ENCODE results near the gene MYO5B.

DNA sequence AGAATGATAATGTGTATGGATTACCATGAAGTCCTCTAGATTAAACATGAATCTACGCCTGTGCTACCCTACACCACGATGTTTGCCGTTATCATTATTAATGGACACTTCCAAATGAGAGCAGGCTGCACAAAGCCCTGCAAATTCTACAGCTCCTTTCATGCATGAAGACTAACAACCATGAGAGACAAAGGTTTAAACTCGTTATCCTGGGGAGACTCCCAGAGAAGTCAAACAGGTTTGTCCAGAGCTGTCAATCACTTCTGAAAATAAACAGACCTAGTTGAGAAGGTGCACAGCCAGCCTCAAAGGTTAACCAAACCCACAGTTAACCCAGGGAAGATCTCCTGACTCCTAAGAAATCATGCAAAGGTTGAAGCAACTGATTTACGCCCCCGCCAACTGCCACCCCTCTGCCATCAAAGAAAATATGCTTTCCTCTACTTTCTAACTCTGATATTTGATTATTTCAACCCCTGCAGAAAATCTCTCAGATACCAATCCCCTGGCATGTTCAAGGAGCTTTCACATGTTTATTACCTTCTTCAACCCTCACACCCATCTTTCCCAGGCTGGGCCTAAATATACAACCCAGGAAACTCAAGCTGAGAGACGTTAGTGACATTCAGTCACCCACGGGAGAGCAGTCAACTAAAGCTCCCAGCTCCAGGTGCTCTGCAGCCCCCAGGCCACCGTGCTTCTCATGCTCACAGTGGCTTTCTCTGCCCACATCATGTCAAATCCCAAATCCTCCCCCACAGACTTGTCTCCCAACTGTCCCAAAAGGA, 35.9 kb downstream of the MYO5B start:
- TF ChIP-seq POLR2A (IDR thresholded peaks at IDR 0.05; ENCODE audit: borderline replicate concordance, extremely low read depth, insufficient read depth, insufficient read length) = no peak
- TF ChIP-seq POLR2AphosphoS5 (IDR thresholded peaks at IDR 0.05; ENCODE audit: low read depth, low read length) = no peak
- TF ChIP-seq YY1 (IDR thresholded peaks at IDR 0.05; ENCODE audit: extremely low read depth, insufficient replicate concordance, low read depth, low read length) = no peak
- TF ChIP-seq, protein P1, sequence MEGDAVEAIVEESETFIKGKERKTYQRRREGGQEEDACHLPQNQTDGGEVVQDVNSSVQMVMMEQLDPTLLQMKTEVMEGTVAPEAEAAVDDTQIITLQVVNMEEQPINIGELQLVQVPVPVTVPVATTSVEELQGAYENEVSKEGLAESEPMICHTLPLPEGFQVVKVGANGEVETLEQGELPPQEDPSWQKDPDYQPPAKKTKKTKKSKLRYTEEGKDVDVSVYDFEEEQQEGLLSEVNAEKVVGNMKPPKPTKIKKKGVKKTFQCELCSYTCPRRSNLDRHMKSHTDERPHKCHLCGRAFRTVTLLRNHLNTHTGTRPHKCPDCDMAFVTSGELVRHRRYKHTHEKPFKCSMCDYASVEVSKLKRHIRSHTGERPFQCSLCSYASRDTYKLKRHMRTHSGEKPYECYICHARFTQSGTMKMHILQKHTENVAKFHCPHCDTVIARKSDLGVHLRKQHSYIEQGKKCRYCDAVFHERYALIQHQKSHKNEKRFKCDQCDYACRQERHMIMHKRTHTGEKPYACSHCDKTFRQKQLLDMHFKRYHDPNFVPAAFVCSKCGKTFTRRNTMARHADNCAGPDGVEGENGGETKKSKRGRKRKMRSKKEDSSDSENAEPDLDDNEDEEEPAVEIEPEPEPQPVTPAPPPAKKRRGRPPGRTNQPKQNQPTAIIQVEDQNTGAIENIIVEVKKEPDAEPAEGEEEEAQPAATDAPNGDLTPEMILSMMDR (IDR thresholded peaks at IDR 0.05 in 2 of 3, conservative IDR thresholded peaks at IDR 0.05 in 1 of 3; ENCODE audit: borderline replicate concordance in 1 of 3, insufficient read depth in 1 of 3, low read depth in 2 of 3, low read length in 2 of 3) = no peak
- no peak for TF ChIP-seq EZH2 (IDR thresholded peaks at IDR 0.05)
- TF ChIP-seq SP1 (IDR thresholded peaks at IDR 0.05; ENCODE audit: low read depth) = peak; percentile 58
- no peak for TF ChIP-seq JUND (IDR thresholded peaks at IDR 0.05)
- TF ChIP-seq MAX (IDR thresholded peaks at IDR 0.05) = no peak
- TF ChIP-seq SRF (IDR thresholded peaks at IDR 0.05; ENCODE audit: low read depth) = no peak
- no peak for TF ChIP-seq RAD21 (IDR thresholded peaks at IDR 0.05; ENCODE audit: low read depth)
- TF ChIP-seq EZH2phosphoT487 (IDR thresholded peaks at IDR 0.05; ENCODE audit: borderline replicate concordance) = no peak
- TF ChIP-seq, protein P2, sequence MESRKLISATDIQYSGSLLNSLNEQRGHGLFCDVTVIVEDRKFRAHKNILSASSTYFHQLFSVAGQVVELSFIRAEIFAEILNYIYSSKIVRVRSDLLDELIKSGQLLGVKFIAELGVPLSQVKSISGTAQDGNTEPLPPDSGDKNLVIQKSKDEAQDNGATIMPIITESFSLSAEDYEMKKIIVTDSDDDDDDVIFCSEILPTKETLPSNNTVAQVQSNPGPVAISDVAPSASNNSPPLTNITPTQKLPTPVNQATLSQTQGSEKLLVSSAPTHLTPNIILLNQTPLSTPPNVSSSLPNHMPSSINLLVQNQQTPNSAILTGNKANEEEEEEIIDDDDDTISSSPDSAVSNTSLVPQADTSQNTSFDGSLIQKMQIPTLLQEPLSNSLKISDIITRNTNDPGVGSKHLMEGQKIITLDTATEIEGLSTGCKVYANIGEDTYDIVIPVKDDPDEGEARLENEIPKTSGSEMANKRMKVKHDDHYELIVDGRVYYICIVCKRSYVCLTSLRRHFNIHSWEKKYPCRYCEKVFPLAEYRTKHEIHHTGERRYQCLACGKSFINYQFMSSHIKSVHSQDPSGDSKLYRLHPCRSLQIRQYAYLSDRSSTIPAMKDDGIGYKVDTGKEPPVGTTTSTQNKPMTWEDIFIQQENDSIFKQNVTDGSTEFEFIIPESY (IDR thresholded peaks at IDR 0.05; ENCODE audit: extremely low read depth, insufficient replicate concordance, low read length) = no peak
- no peak for TF ChIP-seq ZNF274 (IDR thresholded peaks at IDR 0.05; ENCODE audit: low read depth, low read length)
